Measurements from ENCODE around the gene IFT172.

Gene IFT172

GRCh38 chr2:27446057-27446456 lies 43.5 kb downstream of the IFT172 start:
- TF ChIP-seq CTCF (IDR thresholded peaks at IDR 0.05; ENCODE audit: low read depth, low read length, missing control alignments): no peak
- DNase-seq (ENCODE audit: low read depth): no peak
- no peak overlapping the region for H3K4me3 ChIP-seq (ENCODE audit: low read depth, low read length)
- in situ Hi-C loops (cut with HindIII; ENCODE audit: low sequenced_read_pairs): no loop called here

- DNase-seq (ENCODE audit: low read depth): no peak
- no peak for TF ChIP-seq CTCF (IDR thresholded peaks at IDR 0.05; ENCODE audit: low read depth, low read length, missing control alignments)
- H3K4me3 ChIP-seq (ENCODE audit: low read depth, low read length): no peak overlapping the region
- in situ Hi-C loops (cut with HindIII; ENCODE audit: low sequenced_read_pairs): no loop called here
Measured at GRCh38 chr2:27445615-27446014, 43.9 kb downstream of the IFT172 start.

GRCh38 chr2:27445155-27445554 lies 44.4 kb downstream of the IFT172 start:
- no peak for TF ChIP-seq CTCF (IDR thresholded peaks at IDR 0.05; ENCODE audit: low read depth, low read length, missing control alignments)
- DNase-seq (ENCODE audit: low read depth): no peak
- H3K4me3 ChIP-seq (ENCODE audit: low read depth, low read length): no peak overlapping the region
- in situ Hi-C loops (cut with HindIII; ENCODE audit: low sequenced_read_pairs): no loop called here

- TF ChIP-seq CTCF (IDR thresholded peaks at IDR 0.05; ENCODE audit: low read depth, low read length, missing control alignments): no peak
- no peak for DNase-seq (ENCODE audit: low read depth)
- in situ Hi-C loops (cut with HindIII; ENCODE audit: low sequenced_read_pairs): no loop called here
- H3K4me3 ChIP-seq (ENCODE audit: low read depth, low read length): no peak overlapping the region
Measured at GRCh38 chr2:27442920-27443282, 46.6 kb downstream of the IFT172 start.

GRCh38 chr2:27441958-27442919 lies 47.3 kb downstream of the IFT172 start, which contains the start of gene KRTCAP3:
Gene KRTCAP3, plus strand, starts transcription at chr2:27442381. Its CDS starts 32 bp downstream, at chr2:27442413.
- in situ Hi-C loops (cut with HindIII; ENCODE audit: low sequenced_read_pairs): no loop called here
- no peak for DNase-seq (ENCODE audit: low read depth)
- no peak within 1 kb of the TSS for H3K4me3 ChIP-seq (ENCODE audit: low read depth, low read length)
- peak; percentile 13 for TF ChIP-seq CTCF (IDR thresholded peaks at IDR 0.05; ENCODE audit: low read depth, low read length, missing control alignments)

GRCh38 chr2:27441226-27441926 lies 48.2 kb downstream of the IFT172 start:
- TF ChIP-seq CTCF (IDR thresholded peaks at IDR 0.05; ENCODE audit: low read depth, low read length, missing control alignments): no peak
- no peak overlapping the region for H3K4me3 ChIP-seq (ENCODE audit: low read depth, low read length)
- in situ Hi-C loops (cut with HindIII; ENCODE audit: low sequenced_read_pairs): no loop called here
- no peak for DNase-seq (ENCODE audit: low read depth)
